ENCODE data around the gene CHID1.

- no peak for TF ChIP-seq CTCF (IDR thresholded peaks at IDR 0.05)
- no peak for TF ChIP-seq POLR2A (IDR thresholded peaks at IDR 0.05)
- no peak for TF ChIP-seq POLR2AphosphoS5 (IDR thresholded peaks at IDR 0.05)
Observed at GRCh38 chr11:852762-853161, 57.8 kb downstream of the CHID1 start.

Data from breast epithelium (tissue), 3 donors.